MM.1S (cell line): ENCODE data around the gene TAAR2.
"Not testable (repeated sequence)": the region's sequence is repeated elsewhere in the genome, so short reads cannot be mapped to it uniquely, and the experiment has no call there.

Experiments
- DNase-seq: peaks from one replicate; pipeline ENCODE4 v3.0.0-alpha.2; 2015
- H2AFZ ChIP-seq: fragments of 300-600 bp; sonication (generic); 2 replicates; pipeline ENCODE4 v1.6.0; 2016; ENCODE audit warnings: antibody characterized with exemption, low read length
- H3F3A ChIP-seq: fragments of 300-600 bp; sonication (generic); 2 replicates; pipeline ENCODE4 v1.6.1; 2016; ENCODE audit warnings: mild to moderate bottlenecking, antibody characterized with exemption, low read length, moderate library complexity, mixed read lengths; ENCODE audit not compliant: insufficient read depth
- H3K27ac ChIP-seq: fragments of 300-600 bp; sonication (generic); 2 replicates; pipeline ENCODE4 v1.5.1; 2016; ENCODE audit warnings: mild to moderate bottlenecking, low read length
- H3K27me3 ChIP-seq: fragments of 300-600 bp; sonication (generic); replicated peaks from 2 replicates; pipeline ENCODE4 v1.6.0; 2016; ENCODE audit warnings: low read length; ENCODE audit not compliant: insufficient read depth
- H3K36me3 ChIP-seq: fragments of 300-600 bp; sonication (generic); replicated peaks from 2 replicates; pipeline ENCODE4 v1.6.1; 2016; ENCODE audit warnings: mild to moderate bottlenecking, low read length, mixed read lengths; ENCODE audit not compliant: insufficient read depth
- H3K4me1 ChIP-seq: fragments of 300-600 bp; sonication (generic); 2 replicates; pipeline ENCODE4 v1.6.1; 2016; ENCODE audit warnings: low read length, mixed read lengths
- H3K4me2 ChIP-seq: fragments of 300-600 bp; sonication (generic); 2 replicates; pipeline ENCODE4 v1.6.0; 2016; ENCODE audit warnings: low read depth, low read length
- H3K4me3 ChIP-seq: fragments of 300-600 bp; sonication (generic); 2 replicates; pipeline ENCODE4 v1.5.1; 2016; ENCODE audit warnings: low read length, mixed read lengths
- H3K79me2 ChIP-seq: fragments of 300-600 bp; sonication (generic); 2 replicates; pipeline ENCODE4 v1.6.1; 2016; ENCODE audit warnings: mixed run types, low read length, mixed read lengths
- H3K9ac ChIP-seq: fragments of 300-600 bp; sonication (generic); 2 replicates; pipeline ENCODE4 v1.6.1; 2016; ENCODE audit warnings: low read length, mixed read lengths
- H3K9me2 ChIP-seq: fragments of 300-600 bp; sonication (generic); replicated peaks from 2 replicates; pipeline ENCODE4 v1.6.1; 2016; ENCODE audit warnings: mild to moderate bottlenecking, low read length, mixed read lengths; ENCODE audit not compliant: insufficient read depth
- H3K9me3 ChIP-seq: fragments of 300-600 bp; sonication (generic); replicated peaks from 2 replicates; pipeline ENCODE4 v1.6.1; 2016; ENCODE audit warnings: mild to moderate bottlenecking, low read length, mixed read lengths; ENCODE audit not compliant: insufficient read depth
- H4K20me1 ChIP-seq: fragments of 300-600 bp; sonication (generic); 2 replicates; pipeline ENCODE4 v1.6.1; 2016; ENCODE audit warnings: mild to moderate bottlenecking, low read length, moderate library complexity, mixed read lengths; ENCODE audit not compliant: insufficient read depth
- CTCF ChIP-seq: fragments of 300-600 bp; sonication (generic); IDR thresholded peaks from 2 replicates; pipeline ENCODE4 v1.5.1; 2016; ENCODE audit warnings: antibody characterized with exemption, low read length, mixed read lengths
- EZH2 ChIP-seq: fragments of 300-600 bp; sonication (generic); optimal IDR thresholded peaks from 2 replicates; pipeline ENCODE3; 2017; ENCODE audit warnings: low read depth, mild to moderate bottlenecking, antibody characterized with exemption, low read length, mixed read lengths
- EZH2phosphoT487 ChIP-seq: fragments of 300-600 bp; sonication (generic); IDR thresholded peaks from 2 replicates; pipeline ENCODE4 v1.6.1; 2018; ENCODE audit warnings: antibody characterized with exemption, low read length

The TAAR2 gene

GRCh38 chr6:132611616-132612015 is 12.5 kb downstream of the TAAR2 start:
- Histone ChIP-seq H4K20me1 (no peaks in the 10 kb centered on the region), H3K4me1 (peaks cover 8% of the 10 kb centered on the region; the same call in 1 of the 2 replicates), H3F3A (no peaks in the 10 kb centered on the region), H3K36me3 (no peaks in the 10 kb centered on the region), H3K9me3 (no peaks in the 10 kb centered on the region), H3K79me2 (no peaks in the 10 kb centered on the region), H2AFZ (no peak overlapping the region), H3K4me3 (no peak overlapping the region), H3K4me2 (no peak overlapping the region), H3K9ac (no peak overlapping the region), H3K27me3 (no peaks in the 10 kb centered on the region), H3K27ac (no peak overlapping the region), H3K9me2 (no peaks in the 10 kb centered on the region)
- no peak for DNase-seq
- TF ChIP-seq EZH2phosphoT487 (no peak), CTCF (no peak), EZH2 (no peak)

GRCh38 chr6:132607544-132608233 is 16.4 kb downstream of the TAAR2 start:
- H3K79me2 ChIP-seq: no peaks in the 10 kb centered on the region
- no peaks in the 10 kb centered on the region for H3K27me3 ChIP-seq
- no peak overlapping the region for H2AFZ ChIP-seq
- no peaks in the 10 kb centered on the region for H3K36me3 ChIP-seq
- H3K4me3 ChIP-seq: no peak overlapping the region
- no peaks in the 10 kb centered on the region for H3F3A ChIP-seq
- H4K20me1 ChIP-seq: no peaks in the 10 kb centered on the region
- no peak overlapping the region for H3K27ac ChIP-seq
- H3K4me1 ChIP-seq: no peaks in the 10 kb centered on the region
- no peak for TF ChIP-seq CTCF
- TF ChIP-seq EZH2: no peak
- no peak for TF ChIP-seq EZH2phosphoT487
- no peak for DNase-seq
- no peaks in the 10 kb centered on the region for H3K9me3 ChIP-seq
- H3K4me2 ChIP-seq: no peak overlapping the region
- H3K9ac ChIP-seq: no peak overlapping the region
- no peaks in the 10 kb centered on the region for H3K9me2 ChIP-seq

- no peak overlapping the region for H3K4me3 ChIP-seq
- no peak overlapping the region for H2AFZ ChIP-seq
- H3K9ac ChIP-seq: no peak overlapping the region
- no peak overlapping the region for H3K4me2 ChIP-seq
- no peaks in the 10 kb centered on the region for H3K9me3 ChIP-seq
- no peaks in the 10 kb centered on the region for H4K20me1 ChIP-seq
- H3K9me2 ChIP-seq: no peaks in the 10 kb centered on the region
- no peak overlapping the region for H3K27ac ChIP-seq
- no peaks in the 10 kb centered on the region for H3K4me1 ChIP-seq
- H3K79me2 ChIP-seq: no peaks in the 10 kb centered on the region
- no peaks in the 10 kb centered on the region for H3F3A ChIP-seq
- H3K27me3 ChIP-seq: no peaks in the 10 kb centered on the region
- no peak for DNase-seq
- TF ChIP-seq CTCF (no peak), EZH2phosphoT487 (no peak), EZH2 (no peak)
- H3K36me3 ChIP-seq: no peaks in the 10 kb centered on the region
Measured at GRCh38 chr6:132604635-132605152, 19.4 kb downstream of the TAAR2 start.

GRCh38 chr6:132600900-132601299 is 23.2 kb downstream of the TAAR2 start:
- not testable (repeated sequence) for H3K36me3 ChIP-seq, H3F3A ChIP-seq, H3K9ac ChIP-seq, DNase-seq, H3K9me2 ChIP-seq, H3K9me3 ChIP-seq, H2AFZ ChIP-seq, H4K20me1 ChIP-seq, H3K4me3 ChIP-seq, H3K79me2 ChIP-seq, H3K4me1 ChIP-seq, H3K27me3 ChIP-seq, H3K27ac ChIP-seq, H3K4me2 ChIP-seq
